ENCODE measurements around the gene KRTAP4-2.

KRTAP4-2 gene

DNA sequence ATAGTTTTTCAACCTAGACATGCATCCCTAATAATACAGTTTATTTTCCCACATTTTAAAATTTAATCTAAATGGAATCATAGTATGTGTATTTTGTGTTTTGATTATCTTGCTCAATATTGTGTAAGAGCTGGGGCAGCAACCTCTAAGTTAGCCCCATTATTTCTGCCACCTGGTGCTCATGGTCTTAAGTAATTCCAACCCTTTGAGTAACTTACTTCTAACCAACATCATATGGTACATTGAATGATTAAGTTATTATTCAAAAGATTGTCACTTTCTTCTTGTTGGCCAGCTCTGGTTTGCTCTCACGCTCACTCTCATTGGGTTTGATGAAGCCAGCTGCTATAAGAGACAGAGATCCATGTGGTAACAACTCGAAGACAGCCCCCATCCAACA, 6.1 kb downstream of the KRTAP4-2 start:
- Histone ChIP-seq H3K9me2 (replicated peaks; ENCODE audit: insufficient read depth, low read length) (no peaks in the 10 kb centered on the region), H3K27me3 (ENCODE audit: low read length) (no peaks in the 10 kb centered on the region), H3K4me3 (ENCODE audit: insufficient read depth, low read length, poor library complexity, severe bottlenecking) (no peak overlapping the region), H2AFZ (ENCODE audit: low read depth, low read length, severe bottlenecking) (no peak overlapping the region), H3K79me2 (ENCODE audit: insufficient read depth, low read length) (no peaks in the 10 kb centered on the region), H3F3A (ENCODE audit: insufficient read depth) (no peaks in the 10 kb centered on the region), H3K36me3 (ENCODE audit: low read length) (no peaks in the 10 kb centered on the region), H3K4me2 (ENCODE audit: low read depth, low read length, poor library complexity, severe bottlenecking) (no peak overlapping the region), H4K20me1 (ENCODE audit: low read depth, low read length) (no peaks in the 10 kb centered on the region), H3K27ac (ENCODE audit: low read depth, low read length) (no peak overlapping the region), H3K9ac (ENCODE audit: low read length) (no peak overlapping the region), H3K9me3 (ENCODE audit: insufficient read depth, low read length) (no peaks in the 10 kb centered on the region)
- TF ChIP-seq, protein P1, sequence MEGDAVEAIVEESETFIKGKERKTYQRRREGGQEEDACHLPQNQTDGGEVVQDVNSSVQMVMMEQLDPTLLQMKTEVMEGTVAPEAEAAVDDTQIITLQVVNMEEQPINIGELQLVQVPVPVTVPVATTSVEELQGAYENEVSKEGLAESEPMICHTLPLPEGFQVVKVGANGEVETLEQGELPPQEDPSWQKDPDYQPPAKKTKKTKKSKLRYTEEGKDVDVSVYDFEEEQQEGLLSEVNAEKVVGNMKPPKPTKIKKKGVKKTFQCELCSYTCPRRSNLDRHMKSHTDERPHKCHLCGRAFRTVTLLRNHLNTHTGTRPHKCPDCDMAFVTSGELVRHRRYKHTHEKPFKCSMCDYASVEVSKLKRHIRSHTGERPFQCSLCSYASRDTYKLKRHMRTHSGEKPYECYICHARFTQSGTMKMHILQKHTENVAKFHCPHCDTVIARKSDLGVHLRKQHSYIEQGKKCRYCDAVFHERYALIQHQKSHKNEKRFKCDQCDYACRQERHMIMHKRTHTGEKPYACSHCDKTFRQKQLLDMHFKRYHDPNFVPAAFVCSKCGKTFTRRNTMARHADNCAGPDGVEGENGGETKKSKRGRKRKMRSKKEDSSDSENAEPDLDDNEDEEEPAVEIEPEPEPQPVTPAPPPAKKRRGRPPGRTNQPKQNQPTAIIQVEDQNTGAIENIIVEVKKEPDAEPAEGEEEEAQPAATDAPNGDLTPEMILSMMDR (IDR thresholded peaks at IDR 0.05; ENCODE audit: insufficient read depth, low read length, poor library complexity, severe bottlenecking), result no peak
- no peak for TF ChIP-seq EZH2phosphoT487 (conservative IDR thresholded peaks at IDR 0.05; ENCODE audit: low read length)

DNA sequence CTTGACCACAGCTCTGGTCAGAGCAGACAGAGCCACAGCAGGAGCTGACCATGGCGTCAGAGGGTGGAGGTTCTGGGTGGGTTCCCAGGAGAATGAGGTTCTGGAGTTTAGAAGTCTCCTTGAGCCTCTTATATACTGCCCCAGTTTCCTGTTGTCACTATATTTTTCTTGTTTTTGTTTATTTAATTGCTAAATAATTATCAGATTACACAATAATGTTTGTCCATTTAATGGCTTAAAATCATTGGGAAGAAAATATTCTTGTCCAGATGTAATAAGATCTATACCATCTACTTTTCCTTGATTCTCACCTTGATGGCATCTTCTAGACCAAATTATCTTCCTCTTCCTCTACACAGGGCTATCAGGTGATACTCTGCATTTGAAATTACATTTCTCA, 9.9 kb downstream of the KRTAP4-2 start, which contains the start of gene KRTAP4-3:
KRTAP4-3 (minus strand) TSS at position 101 of the 400 bp plus-strand sequence; CDS start at position 52, 49 bp downstream.
- H3K9me2 ChIP-seq (replicated peaks; ENCODE audit: insufficient read depth, low read length), result no peaks in the 10 kb centered on the region
- no peaks in the 10 kb centered on the region for H3K36me3 ChIP-seq (ENCODE audit: low read length)
- H3K27ac ChIP-seq (ENCODE audit: low read depth, low read length), result no peak within 1 kb of the TSS
- TF ChIP-seq, protein P1 (IDR thresholded peaks at IDR 0.05; ENCODE audit: insufficient read depth, low read length, poor library complexity, severe bottlenecking), result no peak
- no peak for TF ChIP-seq EZH2phosphoT487 (conservative IDR thresholded peaks at IDR 0.05; ENCODE audit: low read length)
- H3K4me3 ChIP-seq (ENCODE audit: insufficient read depth, low read length, poor library complexity, severe bottlenecking), result no peak within 1 kb of the TSS
- no peak within 1 kb of the TSS for H3K9ac ChIP-seq (ENCODE audit: low read length)
- H4K20me1 ChIP-seq (ENCODE audit: low read depth, low read length), result no peaks in the 10 kb centered on the region
- no peaks in the 10 kb centered on the region for H3F3A ChIP-seq (ENCODE audit: insufficient read depth)
- H3K9me3 ChIP-seq (ENCODE audit: insufficient read depth, low read length), result no peaks in the 10 kb centered on the region
- H3K79me2 ChIP-seq (ENCODE audit: insufficient read depth, low read length), result no peaks in the 10 kb centered on the region
- H3K4me2 ChIP-seq (ENCODE audit: low read depth, low read length, poor library complexity, severe bottlenecking), result no peak within 1 kb of the TSS
- H3K27me3 ChIP-seq (ENCODE audit: low read length), result no peaks in the 10 kb centered on the region
- H2AFZ ChIP-seq (ENCODE audit: low read depth, low read length, severe bottlenecking), result no peak within 1 kb of the TSS

DNA sequence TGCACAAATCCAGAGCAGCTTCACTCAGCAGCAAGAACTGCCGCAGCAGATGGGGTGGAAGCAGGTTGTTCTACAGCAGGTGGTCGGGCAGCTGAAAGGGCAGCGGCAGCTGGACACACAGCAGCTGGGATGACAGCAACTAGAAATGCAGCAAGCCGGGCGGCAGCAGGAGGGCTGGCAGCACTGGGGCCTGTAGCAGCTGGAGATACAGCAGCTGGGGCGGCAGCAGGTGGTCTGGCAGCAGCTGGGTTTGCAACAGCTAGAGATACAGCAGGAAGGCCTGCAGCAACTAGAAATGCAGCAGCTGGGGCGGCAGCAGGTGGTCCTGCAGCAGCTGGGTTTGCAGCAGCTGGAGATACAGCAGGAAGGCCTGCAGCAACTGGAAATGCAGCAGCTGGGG, 10.5 kb downstream of the KRTAP4-2 start:
- Histone ChIP-seq H3K79me2 (ENCODE audit: insufficient read depth, low read length) (no peaks in the 10 kb centered on the region), H2AFZ (ENCODE audit: low read depth, low read length, severe bottlenecking) (no peak overlapping the region), H3K9me3 (ENCODE audit: insufficient read depth, low read length) (no peaks in the 10 kb centered on the region), H3K27ac (ENCODE audit: low read depth, low read length) (no peak overlapping the region), H3K4me3 (ENCODE audit: insufficient read depth, low read length, poor library complexity, severe bottlenecking) (no peak overlapping the region), H3K9ac (ENCODE audit: low read length) (no peak overlapping the region), H3K4me2 (ENCODE audit: low read depth, low read length, poor library complexity, severe bottlenecking) (no peak overlapping the region), H3K27me3 (ENCODE audit: low read length) (no peaks in the 10 kb centered on the region), H4K20me1 (ENCODE audit: low read depth, low read length) (no peaks in the 10 kb centered on the region), H3K9me2 (replicated peaks; ENCODE audit: insufficient read depth, low read length) (no peaks in the 10 kb centered on the region), H3F3A (ENCODE audit: insufficient read depth) (no peaks in the 10 kb centered on the region), H3K36me3 (ENCODE audit: low read length) (no peaks in the 10 kb centered on the region)
- TF ChIP-seq, protein P1 (IDR thresholded peaks at IDR 0.05; ENCODE audit: insufficient read depth, low read length, poor library complexity, severe bottlenecking), result no peak
- TF ChIP-seq EZH2phosphoT487 (conservative IDR thresholded peaks at IDR 0.05; ENCODE audit: low read length), result no peak
